OCI-LY7 (cell line): ENCODE data around the gene TTLL5.

ENCODE experiments used
- CTCF ChIP-seq: fragments of 200-600 bp; sonication (generic); conservative IDR thresholded peaks from 2 replicates; pipeline ENCODE4 v1.5.1; 2014; ENCODE audit warnings: mild to moderate bottlenecking, antibody characterized with exemption, low read length, moderate library complexity, mixed read lengths
- EZH2phosphoT487 ChIP-seq: fragments of 200-600 bp; sonication (generic); IDR thresholded peaks from 2 replicates; pipeline ENCODE4 v1.6.1; 2018; ENCODE audit warnings: low read depth, borderline replicate concordance, mild to moderate bottlenecking, mixed run types, antibody characterized with exemption, low read length, moderate library complexity, mixed read lengths

GRCh38 chr14:75917946-75918335 lies 256.9 kb downstream of the TTLL5 start:
- TF ChIP-seq CTCF (no peak), EZH2phosphoT487 (no peak)
